Measurements from ENCODE around the gene DENND6B.

DNA sequence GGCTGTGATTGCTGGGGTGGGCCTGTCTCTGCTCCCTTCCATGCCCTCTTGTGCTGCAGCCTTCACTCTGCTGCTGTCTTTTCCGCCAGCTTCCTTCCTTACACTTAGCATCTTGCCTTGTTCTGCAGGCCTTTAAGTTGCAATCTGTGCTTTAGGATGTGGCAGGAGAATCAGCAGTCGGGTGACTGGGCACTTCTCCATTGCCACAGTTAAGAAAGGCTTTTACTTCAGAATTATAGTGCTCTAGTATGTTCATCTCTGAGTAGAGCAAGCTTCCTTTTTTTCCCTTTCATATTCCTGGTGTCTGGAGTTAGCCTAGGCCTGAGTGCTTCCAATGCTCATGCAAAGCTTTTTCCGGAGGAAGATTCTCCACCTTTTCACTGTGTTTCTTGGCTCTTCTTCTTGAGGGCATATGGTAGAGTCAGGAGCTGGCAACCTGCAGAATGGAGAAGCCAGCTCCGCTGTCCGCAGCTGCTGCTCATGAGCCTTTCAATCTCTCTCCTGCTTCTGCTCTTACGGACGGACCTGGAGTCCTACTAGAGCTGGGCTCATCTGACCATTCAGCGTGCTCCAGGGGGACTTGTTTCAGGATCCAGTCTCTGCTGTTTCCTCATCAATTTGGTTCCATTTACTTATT is 36.5 kb upstream of the DENND6B start:
- TF ChIP-seq CTCF (IDR thresholded peaks at IDR 0.05) (no peak), EP300 (IDR thresholded peaks at IDR 0.05) (no peak), POLR2A (IDR thresholded peaks at IDR 0.05) (no peak)
